HL-60/S4 treated with retinoic acid at 250 ng/mL for 4 days and 3 days (cell line): ENCODE data around the gene GPR17.

Source experiments
- in situ Hi-C: fragments of 300-500 bp; cut with MboI; formaldehyde crosslinking; loops from 2 replicates; pipeline ENCODE4 v1.7.0; 2022; ENCODE audit warnings: low sequenced_read_pairs

The GPR17 gene

GRCh38 chr2:127628767-127629614 is 17.0 kb upstream of the GPR17 start:
- in situ Hi-C loops, result no loop called here

DNA sequence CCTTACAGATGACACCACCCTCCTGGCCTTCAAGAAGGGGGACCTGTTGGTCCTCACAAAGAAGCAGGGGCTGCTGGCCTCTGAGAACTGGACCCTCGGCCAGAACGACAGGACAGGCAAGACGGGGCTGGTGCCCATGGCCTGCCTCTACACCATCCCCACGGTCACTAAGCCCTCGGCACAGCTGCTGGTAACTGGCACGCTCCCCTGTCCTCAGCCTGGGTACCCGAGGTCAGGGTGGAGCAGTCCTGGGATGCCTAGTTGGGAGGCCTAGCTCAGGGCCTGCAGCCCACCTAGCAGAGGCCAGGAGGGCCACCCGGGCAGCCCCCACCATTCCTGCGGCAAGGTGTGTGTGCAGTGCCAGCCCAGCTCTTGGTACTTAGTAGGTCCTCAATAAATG is 16.3 kb upstream of the GPR17 start:
- in situ Hi-C loops, result no loop called here

DNA sequence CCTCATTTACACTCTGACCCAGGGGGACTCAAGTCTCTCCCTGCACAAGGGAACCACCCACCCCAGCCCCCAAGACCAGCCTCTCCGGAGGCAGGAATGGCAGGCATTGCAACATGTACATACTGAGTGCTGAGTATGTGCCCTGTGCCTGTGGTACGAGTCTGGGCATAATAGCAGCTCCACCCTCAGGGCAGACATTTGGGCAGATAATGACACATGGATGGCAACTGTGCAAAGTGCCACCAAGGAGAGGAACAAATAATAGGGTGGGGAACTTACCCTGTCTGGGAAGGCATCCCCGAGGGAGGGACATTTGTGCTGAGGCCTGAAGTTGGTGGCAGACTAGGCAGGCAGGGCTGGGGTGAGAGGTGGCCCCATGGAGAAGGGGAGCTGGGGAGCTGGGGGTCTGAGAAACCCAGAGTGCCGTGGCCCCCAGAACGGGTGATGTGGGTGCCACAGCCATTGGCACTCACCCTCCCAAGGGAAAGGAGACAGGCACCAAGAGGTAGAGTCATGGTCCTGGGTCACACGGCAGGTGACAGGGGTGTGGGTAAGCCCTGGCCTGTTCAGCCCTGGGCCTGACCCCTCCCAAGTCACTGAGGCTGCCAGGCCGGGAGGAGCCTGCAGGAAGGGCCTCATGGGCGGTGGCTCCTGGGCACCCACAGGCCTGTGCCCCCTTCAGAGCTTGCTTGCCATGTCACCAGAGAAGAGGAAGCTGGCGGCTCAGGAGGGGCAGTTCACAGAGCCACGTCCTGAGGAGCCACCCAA is 15.7 kb upstream of the GPR17 start:
- in situ Hi-C loops, result no loop called here

DNA sequence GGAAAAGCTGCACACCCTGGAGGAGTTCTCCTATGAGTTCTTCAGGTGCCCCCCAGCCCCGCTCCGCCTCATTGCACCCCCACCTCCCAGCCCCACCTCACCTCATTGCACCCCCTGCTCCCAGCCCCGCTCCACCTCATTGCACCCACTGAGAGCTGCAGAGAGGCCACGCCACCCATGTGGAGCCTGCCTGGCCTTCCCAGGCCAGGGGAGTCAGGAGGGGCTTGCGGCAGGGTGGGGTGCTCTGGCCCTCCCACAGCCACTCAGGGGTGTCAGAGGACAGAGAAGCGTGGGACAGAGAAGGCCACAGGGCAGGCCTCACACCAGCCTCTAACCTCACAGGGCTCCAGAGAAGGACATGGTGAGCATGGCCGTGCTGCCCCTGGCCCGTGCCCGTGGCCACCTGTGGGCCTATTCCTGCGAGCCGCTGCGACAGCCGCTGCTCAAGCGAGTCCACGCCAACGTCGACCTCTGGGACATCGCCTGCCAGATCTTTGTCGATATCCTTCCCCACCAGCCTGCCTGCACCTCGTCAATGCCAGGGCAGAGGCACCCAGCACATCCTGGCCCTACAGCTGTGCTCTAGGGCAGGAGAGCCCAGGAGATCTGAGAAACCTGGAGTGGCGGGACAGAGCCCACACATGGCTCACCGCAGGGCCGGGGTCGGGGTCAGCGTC is 15.0 kb upstream of the GPR17 start:
- in situ Hi-C loops, result no loop called here

GRCh38 chr2:127631541-127631996 is 14.4 kb upstream of the GPR17 start:
- in situ Hi-C loops, result no loop called here

DNA sequence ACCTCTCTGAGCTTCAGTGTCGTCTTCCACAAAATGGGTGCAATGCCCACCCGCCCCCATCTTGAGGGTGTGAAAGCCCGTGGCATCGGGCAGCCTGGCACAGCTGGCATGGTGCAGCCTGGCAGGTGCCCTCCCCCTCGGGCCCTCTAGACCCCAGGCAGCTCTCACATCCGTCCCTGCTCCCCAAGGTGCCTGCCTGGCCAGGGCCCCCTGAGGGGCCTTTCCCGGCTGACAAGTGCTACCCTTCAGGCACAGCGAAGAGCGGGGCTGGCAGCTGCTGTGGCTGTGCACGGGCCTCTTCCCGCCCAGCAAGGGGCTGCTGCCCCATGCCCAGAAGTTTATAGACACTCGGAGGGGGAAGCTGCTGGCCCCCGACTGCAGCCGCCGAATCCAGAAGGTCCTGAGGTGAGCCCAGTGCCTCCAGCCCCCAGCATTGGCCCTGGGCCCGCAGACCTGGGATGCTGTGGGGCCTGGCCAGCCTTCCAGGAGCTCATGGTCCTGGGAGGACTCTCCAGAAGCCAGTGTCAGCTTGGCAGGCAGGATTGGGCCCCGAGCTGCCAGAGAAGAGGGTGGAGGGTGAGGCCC is 13.9 kb upstream of the GPR17 start:
- in situ Hi-C loops, result no loop called here

DNA sequence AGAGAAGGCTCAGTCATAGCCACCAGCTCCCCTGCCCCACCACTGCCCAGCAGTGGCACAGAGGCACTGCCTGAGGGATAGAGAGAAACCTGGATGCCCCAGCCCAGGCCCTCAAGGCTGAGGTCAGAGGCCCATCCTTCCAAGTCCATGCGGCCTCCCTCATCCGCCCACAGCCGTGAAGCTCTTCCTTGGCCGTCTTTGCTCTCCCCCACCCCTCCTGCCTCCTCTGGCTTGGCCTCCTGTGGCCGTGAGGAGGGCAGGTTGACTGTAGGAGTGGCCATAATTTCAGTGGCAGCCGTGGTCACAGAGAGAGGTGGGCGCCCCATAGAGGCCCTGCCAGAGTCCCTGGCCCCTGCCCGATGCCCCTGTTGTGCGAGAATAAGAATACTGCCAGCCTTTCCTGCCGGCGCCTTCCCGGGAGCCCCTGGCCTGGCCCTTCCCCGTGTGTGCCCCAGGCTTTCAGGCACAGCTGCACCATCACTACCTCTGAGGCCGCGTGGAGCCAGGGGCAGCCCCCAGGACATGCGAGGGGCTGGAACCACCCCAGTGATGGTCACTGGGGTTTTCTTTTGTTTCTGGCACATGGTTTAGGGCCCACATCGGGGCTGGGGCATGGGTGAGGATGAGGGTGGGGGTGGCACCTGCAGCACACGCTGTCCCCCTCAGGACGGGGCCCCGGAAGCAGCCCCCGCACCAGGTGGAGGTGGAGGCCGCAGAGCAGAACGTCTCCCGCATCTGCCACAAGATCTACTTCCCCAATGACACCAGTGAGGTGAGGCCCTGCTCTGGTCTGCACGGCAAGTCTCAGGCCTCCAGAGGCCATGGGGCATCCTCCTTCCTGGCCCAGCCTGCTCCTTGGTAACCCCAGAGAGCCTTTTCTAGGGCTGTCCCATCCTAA is 13.1 kb upstream of the GPR17 start:
- in situ Hi-C loops, result no loop called here

- in situ Hi-C loops, result no loop called here
Measured at GRCh38 chr2:127633556-127634065, 12.3 kb upstream of the GPR17 start.

- in situ Hi-C loops, result no loop called here
Measured at GRCh38 chr2:127634066-127634617, 11.8 kb upstream of the GPR17 start.

- in situ Hi-C loops, result no loop called here
Measured at GRCh38 chr2:127634626-127635379, 11.2 kb upstream of the GPR17 start.

- in situ Hi-C loops, result no loop called here
Measured at GRCh38 chr2:127635380-127636237, 10.3 kb upstream of the GPR17 start.

DNA sequence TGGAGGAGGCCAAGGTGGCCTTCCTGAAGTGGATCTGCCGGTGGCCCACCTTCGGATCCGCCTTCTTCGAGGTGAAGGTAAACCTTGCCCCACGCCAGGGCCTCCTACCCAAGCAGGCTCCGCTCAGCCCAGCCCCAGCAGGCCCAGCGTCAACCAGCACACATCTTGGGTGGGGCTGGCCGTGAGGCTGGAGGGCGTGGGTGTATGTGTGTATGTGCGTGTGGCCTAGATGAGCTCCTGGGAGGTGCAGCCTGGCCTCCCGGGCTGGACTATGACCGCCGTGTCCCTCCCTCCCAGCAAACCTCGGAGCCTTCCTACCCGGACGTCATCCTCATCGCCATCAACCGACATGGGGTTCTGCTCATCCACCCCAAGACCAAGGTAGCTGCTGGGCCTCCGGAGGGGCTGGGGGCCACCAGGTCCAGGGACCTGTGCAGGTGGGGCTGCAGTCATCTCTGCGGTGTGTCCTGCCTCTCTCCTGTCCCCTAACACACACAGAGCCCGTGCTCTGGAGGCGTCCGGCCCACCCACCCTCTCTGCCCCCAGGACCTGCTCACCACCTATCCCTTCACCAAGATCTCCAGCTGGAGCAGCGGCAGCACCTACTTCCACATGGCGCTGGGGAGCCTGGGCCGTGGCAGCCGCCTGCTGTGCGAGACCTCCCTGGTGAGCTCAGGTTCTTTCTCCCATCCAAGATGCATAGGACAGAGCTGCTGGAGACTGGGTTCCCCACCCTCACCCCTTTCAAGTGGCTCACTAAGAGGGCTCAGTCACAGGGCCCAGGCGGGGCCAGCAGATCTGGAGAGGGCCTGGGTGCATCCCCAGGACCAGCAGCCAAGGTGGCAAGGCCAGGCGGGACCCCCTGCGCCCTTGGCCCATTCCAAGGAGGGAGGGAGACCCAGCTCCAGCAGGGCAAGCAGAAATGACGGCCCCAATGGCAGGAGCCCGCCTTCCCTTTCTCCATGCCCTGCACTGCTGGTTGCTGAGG is 9.4 kb upstream of the GPR17 start:
- in situ Hi-C loops, result no loop called here

DNA sequence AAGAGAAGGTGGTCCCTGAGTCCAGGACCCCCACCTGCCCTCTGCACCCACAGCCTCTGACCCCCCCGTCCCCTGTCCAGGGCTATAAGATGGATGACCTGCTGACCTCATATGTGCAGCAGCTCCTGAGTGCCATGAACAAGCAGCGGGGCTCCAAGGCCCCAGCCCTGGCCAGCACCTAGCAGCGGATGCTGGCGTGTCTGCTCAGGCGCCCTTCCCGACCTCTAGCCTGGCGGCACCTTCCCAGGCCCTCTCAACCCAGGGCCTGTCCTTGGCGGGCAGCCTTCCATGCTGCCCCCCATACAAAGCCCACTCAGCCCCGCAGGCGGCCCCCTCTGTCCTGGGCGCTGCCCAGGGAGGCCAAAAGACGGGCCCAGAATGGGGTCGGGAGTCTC is 8.7 kb upstream of the GPR17 start:
- in situ Hi-C loops, result no loop called here

DNA sequence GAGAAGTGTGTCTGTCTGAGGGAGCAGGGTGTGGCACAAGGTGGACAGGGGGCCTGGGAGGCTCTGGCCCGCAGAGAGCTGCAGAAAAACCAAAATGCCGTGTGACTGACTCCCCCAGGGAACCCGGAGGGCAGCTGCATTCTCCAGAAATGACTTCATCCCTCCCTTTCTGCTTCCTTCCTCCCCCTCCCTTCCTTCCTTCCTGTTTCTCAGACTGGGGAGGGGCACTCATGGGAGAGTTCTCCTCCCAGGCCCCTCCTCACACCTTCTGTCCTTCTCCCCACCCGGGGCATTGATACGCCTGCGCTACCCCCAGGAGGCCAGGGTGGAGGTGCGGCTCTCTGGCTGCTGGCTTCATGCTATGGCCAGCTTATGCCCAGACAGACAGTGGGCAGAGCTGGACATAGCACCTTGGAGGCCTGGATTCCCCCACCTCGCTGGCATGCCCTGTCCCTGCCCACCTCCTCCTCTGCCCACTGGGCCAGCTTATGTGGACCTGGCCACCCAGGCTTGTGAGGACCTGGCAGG is 8.2 kb upstream of the GPR17 start:
- in situ Hi-C loops, result no loop called here

DNA sequence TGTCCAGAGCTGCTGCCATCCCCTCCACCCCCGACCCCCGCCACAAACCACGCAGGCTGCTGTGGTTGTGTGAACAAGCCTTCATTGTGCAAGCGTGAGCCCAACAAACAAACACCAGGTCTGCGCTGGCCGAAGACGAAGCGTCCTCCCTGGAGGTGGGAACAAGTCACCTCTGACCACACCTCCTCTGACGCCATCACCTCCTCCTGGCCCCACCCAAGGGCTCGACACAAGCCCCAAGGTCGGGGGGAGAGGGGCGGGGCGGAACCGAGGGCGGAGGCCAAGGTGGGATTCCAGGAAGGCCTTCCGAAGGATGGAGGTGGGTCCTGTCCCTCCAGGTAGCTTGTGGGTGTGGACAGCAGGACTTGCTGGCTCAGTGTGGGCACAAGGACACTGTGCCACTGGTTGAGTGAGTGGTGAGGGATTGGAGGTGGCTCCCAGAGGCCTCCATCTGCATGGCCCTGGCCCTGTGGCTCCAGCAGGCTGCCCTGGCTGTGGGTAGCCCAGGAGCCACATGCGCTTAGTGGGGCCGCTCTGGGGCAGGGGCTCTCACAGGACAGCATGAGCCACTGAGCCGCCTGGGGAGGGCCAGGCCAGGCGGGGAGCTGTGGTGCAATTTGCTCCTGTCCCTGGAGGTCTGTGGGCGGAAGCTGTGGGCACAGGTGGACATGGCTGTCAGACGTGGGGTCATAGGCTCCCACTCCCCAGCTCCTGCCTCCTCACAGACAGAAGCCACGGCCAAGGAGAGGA is 7.4 kb upstream of the GPR17 start:
- in situ Hi-C loops, result no loop called here

DNA sequence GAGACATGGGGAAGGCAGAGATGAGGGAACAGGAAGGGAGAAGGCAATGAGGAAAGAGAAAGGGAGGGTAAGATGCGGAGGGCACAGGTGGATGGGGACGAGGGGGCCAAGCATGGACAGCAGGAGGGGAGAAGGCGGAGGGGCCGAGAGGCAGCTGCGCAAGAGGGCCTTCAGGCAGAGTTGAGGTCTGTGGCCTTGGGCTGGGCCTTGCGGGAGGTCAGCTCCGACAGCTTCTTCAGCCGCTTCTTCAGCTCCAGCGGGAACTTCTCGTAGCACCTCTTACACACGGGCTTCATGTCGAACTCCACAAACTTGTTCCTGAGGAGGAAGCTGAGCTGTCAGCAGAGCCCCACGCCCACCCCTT is 6.9 kb upstream of the GPR17 start:
- in situ Hi-C loops, result no loop called here
